GM23338 (cell line): ENCODE results near the gene ELOVL6. TPM values are rescaled to one million over a fixed set of nuclear protein-coding genes. Genes with fewer than 3 reads are reported as not detected.

Experiments used
- ATAC-seq: fragments of 200-7000 bp; cut with Tn5 transposase; 3 replicates; pipeline ENCODE4 v1.9.1; 2020
- DNase-seq: peaks from one replicate; pipeline ENCODE4 v3.0.0-alpha.2; 2015; ENCODE audit warnings: low spot score
- H2AFZ ChIP-seq: fragments of 200-600 bp; sonication (generic); 2 replicates; pipeline ENCODE4 v1.8.0; 2016; ENCODE audit warnings: antibody characterized with exemption, mild to moderate bottlenecking, moderate library complexity
- H3F3A ChIP-seq: fragments of 200-600 bp; sonication (generic); replicated peaks from 2 replicates; pipeline ENCODE4 v1.8.0; 2017; ENCODE audit warnings: antibody characterized with exemption, mixed run types, low read depth
- H3K27ac ChIP-seq: fragments of 200-600 bp; sonication (generic); 2 replicates; pipeline ENCODE4 v1.6.1; 2016; ENCODE audit warnings: low read depth
- H3K27me3 ChIP-seq: fragments of 200-600 bp; sonication (generic); 2 replicates; pipeline ENCODE4 v1.8.0; 2016; ENCODE audit warnings: mild to moderate bottlenecking, mixed run types, moderate library complexity; ENCODE audit not compliant: insufficient read depth
- H3K36me3 ChIP-seq: fragments of 200-600 bp; sonication (generic); 2 replicates; pipeline ENCODE4 v1.8.0; 2016; ENCODE audit warnings: mild to moderate bottlenecking; ENCODE audit not compliant: insufficient read depth
- H3K4me1 ChIP-seq: fragments of 200-600 bp; sonication (generic); 2 replicates; pipeline ENCODE4 v1.8.0; 2016; ENCODE audit warnings: mild to moderate bottlenecking, moderate library complexity; ENCODE audit not compliant: insufficient read depth
- H3K4me2 ChIP-seq: fragments of 200-600 bp; sonication (generic); 2 replicates; pipeline ENCODE4 v1.7.1; 2017; ENCODE audit warnings: mixed run types
- H3K4me3 ChIP-seq: fragments of 200-600 bp; sonication (generic); 2 replicates; pipeline ENCODE4 v1.6.1; 2016; ENCODE audit warnings: mixed run types
- H3K79me2 ChIP-seq: fragments of 200-600 bp; sonication (generic); replicated peaks from 2 replicates; pipeline ENCODE4 v1.8.0; 2017; ENCODE audit warnings: mild to moderate bottlenecking; ENCODE audit not compliant: insufficient read depth
- H3K9me2 ChIP-seq: fragments of 200-600 bp; sonication (generic); 2 replicates; pipeline ENCODE4 v1.8.0; 2017; ENCODE audit not compliant: insufficient read depth
- H4K20me1 ChIP-seq: fragments of 200-600 bp; sonication (generic); replicated peaks from 2 replicates; pipeline ENCODE4 v1.8.0; 2017; ENCODE audit warnings: mild to moderate bottlenecking; ENCODE audit not compliant: insufficient read depth
- H3K27ac Mint-ChIP-seq: 2 replicates; pipeline ENCODE4 v1.8.0; 2020; ENCODE audit warnings: inconsistent platforms, mild to moderate bottlenecking, moderate library complexity, mixed read lengths
- H3K27me3 Mint-ChIP-seq: 3 replicates; pipeline ENCODE4 v1.8.0; 2022; ENCODE audit warnings: low read depth, mild to moderate bottlenecking, moderate library complexity, mixed read lengths, inconsistent platforms; ENCODE audit not compliant: insufficient read depth, poor library complexity
- H3K36me3 Mint-ChIP-seq: 3 replicates; pipeline ENCODE4 v1.8.0; 2021; ENCODE audit warnings: low read depth, mild to moderate bottlenecking, inconsistent platforms, moderate library complexity, mixed read lengths
- H3K4me1 Mint-ChIP-seq: 3 replicates; pipeline ENCODE4 v1.8.0; 2020; ENCODE audit warnings: mild to moderate bottlenecking, inconsistent platforms, mixed read lengths
- H3K4me3 Mint-ChIP-seq: 3 replicates; pipeline ENCODE4 v1.8.0; 2021; ENCODE audit warnings: moderate library complexity, mild to moderate bottlenecking, inconsistent platforms, mixed read lengths
- H3K9me3 Mint-ChIP-seq: 3 replicates; pipeline ENCODE4 v1.8.0; 2020; ENCODE audit warnings: moderate library complexity, mild to moderate bottlenecking, inconsistent platforms, mixed read lengths
- CREB1 ChIP-seq: fragments of 250-450 bp; sonication (Bioruptor Pico); IDR thresholded peaks from 2 replicates; pipeline ENCODE4 v1.5.0; 2020; ENCODE audit warnings: low read depth, mild to moderate bottlenecking, moderate library complexity
- EZH2 ChIP-seq: fragments of 200-600 bp; sonication (generic); IDR thresholded peaks from one replicate; pipeline ENCODE4 v1.8.0; 2017; ENCODE audit warnings: antibody characterized with exemption, mild to moderate bottlenecking, low read depth; ENCODE audit not compliant: unreplicated experiment
- EZH2phosphoT487 ChIP-seq: fragments of 200-600 bp; sonication (generic); IDR thresholded peaks from one replicate; pipeline ENCODE4 v1.8.1; 2018; ENCODE audit warnings: antibody characterized with exemption; ENCODE audit not compliant: unreplicated experiment
- NANOG ChIP-seq: IDR thresholded peaks from 2 replicates; pipeline ENCODE4 v1.6.1; 2016; ENCODE audit warnings: antibody characterized with exemption, borderline replicate concordance
- POLR2AphosphoS5 ChIP-seq: IDR thresholded peaks from 2 replicates; pipeline ENCODE4 v1.6.1; 2016; ENCODE audit warnings: antibody characterized with exemption, low read depth
- ZNF114 ChIP-seq: fragments of 250-450 bp; sonication (Bioruptor Pico); IDR thresholded peaks from 2 replicates; pipeline ENCODE4 v1.5.0; 2020; ENCODE audit warnings: mild to moderate bottlenecking, moderate library complexity
- ZNF331 ChIP-seq: fragments of 250-450 bp; sonication (Bioruptor Pico); IDR thresholded peaks from 2 replicates; pipeline ENCODE4 v1.5.0; 2020; ENCODE audit warnings: low read depth, mild to moderate bottlenecking, moderate library complexity
- polyA plus RNA-seq: library from polyadenylated mRNA; unstranded; fragments of >200 nt; fragmentation: Nextera tagmentation; extraction: Ambion mirVana; gene quantifications from 2 replicates; pipeline ENCODE4 v1.2.1, GENCODE V29; 2016
- total RNA-seq: library from RNA; depleted of rRNA; stranded (reverse); fragments of >200 nt; shearing (Covaris generic); gene quantifications from 2 replicates; pipeline ENCODE4 v1.2.3, GENCODE V29; 2014
- TF ChIP-seq, protein P1 (sequence below), 2 experiments: fragments of 200-600 bp in 1 of 2; sonication (generic) in 1 of 2; conservative IDR thresholded peaks; 2 replicates each; pipeline versions ENCODE4 v1.5.1 to v1.6.1; 2016 to 2017; ENCODE audit warnings: antibody characterized with exemption in 2 of 2, low read depth in 2 of 2, mild to moderate bottlenecking in 2 of 2, moderate library complexity in 1 of 2
- TF ChIP-seq, protein P2 (sequence below): fragments of 250-450 bp; sonication (Bioruptor Pico); IDR thresholded peaks from 2 replicates; pipeline ENCODE4 v1.5.0; 2020; ENCODE audit warnings: mild to moderate bottlenecking, moderate library complexity

Gene ELOVL6
- total and polyA plus RNA-seq, 2 experiments from 2014 or later = 82.7 to 89.5 TPM

DNA sequence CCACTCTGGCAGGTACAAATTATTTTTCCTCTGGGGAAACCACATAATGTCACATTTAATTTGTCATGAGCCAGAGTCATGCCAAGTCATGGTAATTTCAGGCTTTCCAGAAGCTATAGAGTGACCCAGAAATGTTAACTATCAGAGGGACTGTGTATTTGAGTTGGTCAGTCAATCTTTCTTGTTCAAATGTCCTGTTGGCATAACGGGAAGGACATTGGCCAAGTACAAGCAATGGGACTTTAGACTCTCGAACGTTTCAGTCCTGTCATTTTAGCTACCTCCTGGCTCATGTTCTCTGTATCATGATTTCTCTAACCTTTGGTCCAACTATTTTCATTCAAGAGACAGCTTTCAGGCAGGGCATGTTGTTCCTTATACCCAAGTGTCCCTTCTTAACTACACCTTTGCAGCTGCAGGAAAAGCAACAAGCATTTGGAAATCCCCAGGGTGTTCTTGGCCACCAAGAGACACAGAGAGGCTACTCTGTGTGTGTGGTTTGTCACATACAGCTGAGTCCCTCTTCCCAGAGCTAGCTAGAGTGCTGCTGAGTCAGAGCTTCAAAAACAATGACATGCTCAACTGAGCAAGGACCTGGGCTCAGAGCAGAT is 143.2 kb downstream of the ELOVL6 start:
- H3K36me3 ChIP-seq = peaks cover 22% of the 10 kb centered on the region
- H3K4me1 Mint-ChIP-seq = peaks cover 5% of the 10 kb centered on the region; the same call in 2 of the 3 replicates
- no peak overlapping the region; the same call in 1 of the 2 replicates for H3K27ac ChIP-seq
- H3K27me3 ChIP-seq = no peaks in the 10 kb centered on the region
- peak; percentile 45; the same call in 2 of the 3 replicates for ATAC-seq
- H3K79me2 ChIP-seq = no peaks in the 10 kb centered on the region; the same call in 1 of the 2 replicates
- no peaks in the 10 kb centered on the region for H3K27me3 Mint-ChIP-seq
- H3K9me2 ChIP-seq = no peaks in the 10 kb centered on the region
- H2AFZ ChIP-seq = no peak overlapping the region
- DNase-seq = no peak
- no peaks in the 10 kb centered on the region for H3K9me3 Mint-ChIP-seq
- H3K36me3 Mint-ChIP-seq = peaks cover 21% of the 10 kb centered on the region
- no peak overlapping the region for H3K4me2 ChIP-seq
- H3K27ac Mint-ChIP-seq = peak overlapping the region; percentile 86
- peaks cover 5% of the 10 kb centered on the region; the same call in 1 of the 2 replicates for H4K20me1 ChIP-seq
- no peak overlapping the region for H3K4me3 Mint-ChIP-seq
- no peaks in the 10 kb centered on the region for H3K4me1 ChIP-seq
- H3K4me3 ChIP-seq = no peak overlapping the region
- no peak for TF ChIP-seq NANOG
- TF ChIP-seq, protein P1, sequence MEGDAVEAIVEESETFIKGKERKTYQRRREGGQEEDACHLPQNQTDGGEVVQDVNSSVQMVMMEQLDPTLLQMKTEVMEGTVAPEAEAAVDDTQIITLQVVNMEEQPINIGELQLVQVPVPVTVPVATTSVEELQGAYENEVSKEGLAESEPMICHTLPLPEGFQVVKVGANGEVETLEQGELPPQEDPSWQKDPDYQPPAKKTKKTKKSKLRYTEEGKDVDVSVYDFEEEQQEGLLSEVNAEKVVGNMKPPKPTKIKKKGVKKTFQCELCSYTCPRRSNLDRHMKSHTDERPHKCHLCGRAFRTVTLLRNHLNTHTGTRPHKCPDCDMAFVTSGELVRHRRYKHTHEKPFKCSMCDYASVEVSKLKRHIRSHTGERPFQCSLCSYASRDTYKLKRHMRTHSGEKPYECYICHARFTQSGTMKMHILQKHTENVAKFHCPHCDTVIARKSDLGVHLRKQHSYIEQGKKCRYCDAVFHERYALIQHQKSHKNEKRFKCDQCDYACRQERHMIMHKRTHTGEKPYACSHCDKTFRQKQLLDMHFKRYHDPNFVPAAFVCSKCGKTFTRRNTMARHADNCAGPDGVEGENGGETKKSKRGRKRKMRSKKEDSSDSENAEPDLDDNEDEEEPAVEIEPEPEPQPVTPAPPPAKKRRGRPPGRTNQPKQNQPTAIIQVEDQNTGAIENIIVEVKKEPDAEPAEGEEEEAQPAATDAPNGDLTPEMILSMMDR (conservative IDR thresholded peaks at IDR 0.05; ENCODE audit: low read depth in 2 of 2) = no peak
- TF ChIP-seq POLR2AphosphoS5 = no peak
- TF ChIP-seq CREB1 = no peak
- no peak for TF ChIP-seq ZNF114 (CRISPR knock-in tag)
- TF ChIP-seq EZH2phosphoT487 = no peak
- TF ChIP-seq ZNF331 (CRISPR knock-in tag) = no peak
- TF ChIP-seq, protein P2, sequence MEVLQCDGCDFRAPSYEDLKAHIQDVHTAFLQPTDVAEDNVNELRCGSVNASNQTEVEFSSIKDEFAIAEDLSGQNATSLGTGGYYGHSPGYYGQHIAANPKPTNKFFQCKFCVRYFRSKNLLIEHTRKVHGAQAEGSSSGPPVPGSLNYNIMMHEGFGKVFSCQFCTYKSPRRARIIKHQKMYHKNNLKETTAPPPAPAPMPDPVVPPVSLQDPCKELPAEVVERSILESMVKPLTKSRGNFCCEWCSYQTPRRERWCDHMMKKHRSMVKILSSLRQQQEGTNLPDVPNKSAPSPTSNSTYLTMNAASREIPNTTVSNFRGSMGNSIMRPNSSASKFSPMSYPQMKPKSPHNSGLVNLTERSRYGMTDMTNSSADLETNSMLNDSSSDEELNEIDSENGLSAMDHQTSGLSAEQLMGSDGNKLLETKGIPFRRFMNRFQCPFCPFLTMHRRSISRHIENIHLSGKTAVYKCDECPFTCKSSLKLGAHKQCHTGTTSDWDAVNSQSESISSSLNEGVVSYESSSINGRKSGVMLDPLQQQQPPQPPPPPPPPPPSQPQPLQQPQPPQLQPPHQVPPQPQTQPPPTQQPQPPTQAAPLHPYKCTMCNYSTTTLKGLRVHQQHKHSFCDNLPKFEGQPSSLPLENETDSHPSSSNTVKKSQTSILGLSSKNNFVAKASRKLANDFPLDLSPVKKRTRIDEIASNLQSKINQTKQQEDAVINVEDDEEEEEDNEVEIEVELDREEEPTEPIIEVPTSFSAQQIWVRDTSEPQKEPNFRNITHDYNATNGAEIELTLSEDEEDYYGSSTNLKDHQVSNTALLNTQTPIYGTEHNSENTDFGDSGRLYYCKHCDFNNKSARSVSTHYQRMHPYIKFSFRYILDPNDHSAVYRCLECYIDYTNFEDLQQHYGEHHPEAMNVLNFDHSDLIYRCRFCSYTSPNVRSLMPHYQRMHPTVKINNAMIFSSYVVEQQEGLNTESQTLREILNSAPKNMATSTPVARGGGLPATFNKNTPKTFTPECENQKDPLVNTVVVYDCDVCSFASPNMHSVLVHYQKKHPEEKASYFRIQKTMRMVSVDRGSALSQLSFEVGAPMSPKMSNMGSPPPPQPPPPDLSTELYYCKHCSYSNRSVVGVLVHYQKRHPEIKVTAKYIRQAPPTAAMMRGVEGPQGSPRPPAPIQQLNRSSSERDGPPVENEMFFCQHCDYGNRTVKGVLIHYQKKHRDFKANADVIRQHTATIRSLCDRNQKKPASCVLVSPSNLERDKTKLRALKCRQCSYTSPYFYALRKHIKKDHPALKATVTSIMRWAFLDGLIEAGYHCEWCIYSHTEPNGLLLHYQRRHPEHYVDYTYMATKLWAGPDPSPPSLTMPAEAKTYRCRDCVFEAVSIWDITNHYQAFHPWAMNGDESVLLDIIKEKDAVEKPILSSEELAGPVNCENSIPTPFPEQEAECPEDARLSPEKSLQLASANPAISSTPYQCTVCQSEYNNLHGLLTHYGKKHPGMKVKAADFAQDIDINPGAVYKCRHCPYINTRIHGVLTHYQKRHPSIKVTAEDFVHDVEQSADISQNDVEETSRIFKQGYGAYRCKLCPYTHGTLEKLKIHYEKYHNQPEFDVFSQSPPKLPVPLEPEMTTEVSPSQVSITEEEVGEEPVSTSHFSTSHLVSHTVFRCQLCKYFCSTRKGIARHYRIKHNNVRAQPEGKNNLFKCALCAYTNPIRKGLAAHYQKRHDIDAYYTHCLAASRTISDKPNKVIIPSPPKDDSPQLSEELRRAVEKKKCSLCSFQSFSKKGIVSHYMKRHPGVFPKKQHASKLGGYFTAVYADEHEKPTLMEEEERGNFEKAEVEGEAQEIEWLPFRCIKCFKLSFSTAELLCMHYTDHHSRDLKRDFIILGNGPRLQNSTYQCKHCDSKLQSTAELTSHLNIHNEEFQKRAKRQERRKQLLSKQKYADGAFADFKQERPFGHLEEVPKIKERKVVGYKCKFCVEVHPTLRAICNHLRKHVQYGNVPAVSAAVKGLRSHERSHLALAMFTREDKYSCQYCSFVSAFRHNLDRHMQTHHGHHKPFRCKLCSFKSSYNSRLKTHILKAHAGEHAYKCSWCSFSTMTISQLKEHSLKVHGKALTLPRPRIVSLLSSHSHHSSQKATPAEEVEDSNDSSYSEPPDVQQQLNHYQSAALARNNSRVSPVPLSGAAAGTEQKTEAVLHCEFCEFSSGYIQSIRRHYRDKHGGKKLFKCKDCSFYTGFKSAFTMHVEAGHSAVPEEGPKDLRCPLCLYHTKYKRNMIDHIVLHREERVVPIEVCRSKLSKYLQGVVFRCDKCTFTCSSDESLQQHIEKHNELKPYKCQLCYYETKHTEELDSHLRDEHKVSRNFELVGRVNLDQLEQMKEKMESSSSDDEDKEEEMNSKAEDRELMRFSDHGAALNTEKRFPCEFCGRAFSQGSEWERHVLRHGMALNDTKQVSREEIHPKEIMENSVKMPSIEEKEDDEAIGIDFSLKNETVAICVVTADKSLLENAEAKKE = no peak
- TF ChIP-seq EZH2 = no peak
- no peaks in the 10 kb centered on the region for H3F3A ChIP-seq
